ENCODE results near the gene GNAI3.

GRCh38 chr1:109559995-109560394 is 11.6 kb downstream of the GNAI3 start:
- TF ChIP-seq POLR2A (IDR thresholded peaks at IDR 0.05) (no peak), CTCF (IDR thresholded peaks at IDR 0.05) (no peak)
